H9 (cell line): ENCODE data around the gene OR10T2. TPM values are rescaled to one million over a fixed set of nuclear protein-coding genes. Genes with fewer than 3 reads are reported as not detected.

ENCODE experiments used
- DNase-seq: peaks from one replicate; pipeline ENCODE4 v3.0.0-alpha.2; 2017
- H2AFZ ChIP-seq: one replicate; pipeline ENCODE4 v1.6.1; 2013; ENCODE audit warnings: mild to moderate bottlenecking, low read length, control low read depth, moderate library complexity
- H2AK5ac ChIP-seq: 2 replicates; pipeline ENCODE4 v1.6.1; 2013; ENCODE audit warnings: low read length, control low read depth, mixed read lengths; ENCODE audit not compliant: insufficient read length
- H2BK120ac ChIP-seq: one replicate; pipeline ENCODE4 v1.6.1; 2013; ENCODE audit warnings: low read depth, mild to moderate bottlenecking, low read length, control low read depth, inconsistent platforms; ENCODE audit not compliant: poor library complexity, severe bottlenecking
- H2BK12ac ChIP-seq: 2 replicates; pipeline ENCODE4 v1.6.1; 2013; ENCODE audit warnings: low read length, control low read depth, mixed read lengths, low read depth; ENCODE audit not compliant: insufficient read length
- H2BK15ac ChIP-seq: 2 replicates; pipeline ENCODE4 v1.6.1; 2013; ENCODE audit warnings: low read depth, low read length, control low read depth
- H2BK20ac ChIP-seq: one replicate; pipeline ENCODE4 v1.6.1; 2013; ENCODE audit warnings: low read depth, mild to moderate bottlenecking, low read length, control low read depth, inconsistent platforms; ENCODE audit not compliant: poor library complexity, severe bottlenecking
- H2BK5ac ChIP-seq: 2 replicates; pipeline ENCODE4 v1.6.1; 2013; ENCODE audit warnings: low read length, control low read depth, mixed read lengths; ENCODE audit not compliant: insufficient read length
- H3K14ac ChIP-seq: 2 replicates; pipeline ENCODE4 v1.6.1; 2013; ENCODE audit warnings: low read length, control low read depth; ENCODE audit not compliant: insufficient read depth
- H3K18ac ChIP-seq: 2 replicates; pipeline ENCODE4 v1.6.1; 2013; ENCODE audit warnings: low read depth, mild to moderate bottlenecking, mixed read lengths, low read length, control low read depth; ENCODE audit not compliant: insufficient read length
- H3K23ac ChIP-seq: 2 replicates; pipeline ENCODE4 v1.6.1; 2013; ENCODE audit warnings: low read length, control low read depth, mixed read lengths, low read depth; ENCODE audit not compliant: insufficient read length
- H3K23me2 ChIP-seq: 2 replicates; pipeline ENCODE4 v1.6.1; 2013; ENCODE audit warnings: low read depth, mild to moderate bottlenecking, mixed read lengths, low read length, control low read depth; ENCODE audit not compliant: insufficient read length, poor library complexity, severe bottlenecking
- H3K27ac ChIP-seq: 2 replicates; pipeline ENCODE4 v1.5.1; 2013; ENCODE audit warnings: low read length, control low read depth, mixed read lengths, low read depth; ENCODE audit not compliant: insufficient read length
- H3K27me3 ChIP-seq: 2 replicates; pipeline ENCODE4 v1.6.1; 2013; ENCODE audit warnings: low read length, control low read depth, inconsistent platforms; ENCODE audit not compliant: insufficient read depth
- H3K4ac ChIP-seq: 2 replicates; pipeline ENCODE4 v1.6.1; 2013; ENCODE audit warnings: low read depth, mild to moderate bottlenecking, control low read depth, inconsistent platforms, low read length, moderate library complexity
- H3K4me1 ChIP-seq: 2 replicates; pipeline ENCODE4 v1.6.1; 2013; ENCODE audit warnings: low read length, control low read depth, inconsistent platforms; ENCODE audit not compliant: insufficient read depth
- H3K4me2 ChIP-seq: 2 replicates; pipeline ENCODE4 v1.6.1; 2013; ENCODE audit warnings: low read length, control low read depth, mixed read lengths; ENCODE audit not compliant: insufficient read length, insufficient read depth
- H3K56ac ChIP-seq: 2 replicates; pipeline ENCODE4 v1.6.1; 2013; ENCODE audit warnings: low read depth, mild to moderate bottlenecking, mixed read lengths, low read length, control low read depth; ENCODE audit not compliant: insufficient read length
- H3K79me1 ChIP-seq: 2 replicates; pipeline ENCODE4 v1.6.1; 2013; ENCODE audit warnings: low read depth, mild to moderate bottlenecking, moderate library complexity, low read length, control low read depth, inconsistent platforms; ENCODE audit not compliant: insufficient read depth, poor library complexity, severe bottlenecking
- H3K79me2 ChIP-seq: 2 replicates; pipeline ENCODE4 v1.6.1; 2013; ENCODE audit warnings: low read length, control low read depth, inconsistent platforms; ENCODE audit not compliant: insufficient read depth
- H3K9ac ChIP-seq: 2 replicates; pipeline ENCODE4 v1.6.1; 2013; ENCODE audit warnings: low read length, control low read depth, mixed read lengths; ENCODE audit not compliant: insufficient read length; ENCODE audit errors: extremely low read depth
- H3K9me3 ChIP-seq: one replicate; pipeline ENCODE4 v1.6.1; 2013; ENCODE audit warnings: low read depth, low read length, inconsistent platforms; ENCODE audit not compliant: control insufficient read depth
- H3T11ph ChIP-seq: one replicate; pipeline ENCODE4 v1.6.1; 2013; ENCODE audit warnings: mild to moderate bottlenecking, low read length, control low read depth, inconsistent platforms
- H4K20me1 ChIP-seq: one replicate; pipeline ENCODE4 v1.6.1; 2013; ENCODE audit not compliant: control insufficient read depth, insufficient read length, insufficient read depth
- H4K5ac ChIP-seq: 2 replicates; pipeline ENCODE4 v1.6.1; 2013; ENCODE audit warnings: low read depth, mild to moderate bottlenecking, mixed read lengths, low read length, control low read depth; ENCODE audit not compliant: insufficient read length
- H4K8ac ChIP-seq: replicated peaks from 2 replicates; pipeline ENCODE4 v1.6.1; 2013; ENCODE audit warnings: low read length, control low read depth, mixed read lengths, low read depth; ENCODE audit not compliant: insufficient read length
- H4K91ac ChIP-seq: 2 replicates; pipeline ENCODE4 v1.6.1; 2013; ENCODE audit warnings: low read depth, mild to moderate bottlenecking, moderate library complexity, mixed read lengths, low read length, control low read depth; ENCODE audit not compliant: insufficient read length
- H3K27ac Mint-ChIP-seq, 3 experiments: 2 replicates in 2 of 3; 3 replicates in 1 of 3; pipeline ENCODE4 v1.8.0; 2020 to 2021; ENCODE audit warnings: mixed read lengths in 3 of 3, mild to moderate bottlenecking in 1 of 3, moderate library complexity in 1 of 3
- H3K27me3 Mint-ChIP-seq: 2 replicates; pipeline ENCODE4 v1.8.0; 2021; ENCODE audit warnings: low read depth, mild to moderate bottlenecking, moderate library complexity, mixed read lengths
- H3K36me3 Mint-ChIP-seq, 3 experiments: 2 replicates in 2 of 3; 3 replicates in 1 of 3; pipeline ENCODE4 v1.8.0; 2020 to 2021; ENCODE audit warnings: low read depth in 3 of 3, mixed read lengths in 3 of 3; ENCODE audit not compliant: insufficient read depth in 1 of 3
- H3K4me1 Mint-ChIP-seq, 2 experiments: 2 replicates each; pipeline ENCODE4 v1.8.0; 2020; ENCODE audit warnings: mixed read lengths in 2 of 2
- H3K4me3 Mint-ChIP-seq, 2 experiments: 2 replicates in 1 of 2; 3 replicates in 1 of 2; pipeline ENCODE4 v1.8.0; 2020 to 2021; ENCODE audit warnings: mild to moderate bottlenecking in 2 of 2, mixed read lengths in 2 of 2, moderate library complexity in 1 of 2
- H3K9me3 Mint-ChIP-seq, 2 experiments: 2 replicates in 1 of 2; 3 replicates in 1 of 2; pipeline ENCODE4 v1.8.0; 2020; ENCODE audit warnings: mild to moderate bottlenecking in 2 of 2, mixed read lengths in 2 of 2, moderate library complexity in 1 of 2
- CTCF ChIP-seq: fragments of 200-600 bp; sonication (generic); conservative IDR thresholded peaks from 3 replicates; pipeline ENCODE4 v1.8.0; 2021; ENCODE audit warnings: antibody characterized with exemption, mild to moderate bottlenecking
- whole genome bisulfite sequencing: extraction: QIAGEN DNeasy Blood & Tissue Kit; methylation state at CpG from one replicate; pipeline ENCODE4 v1.1.7; 2013; ENCODE audit warnings: missing lambda C conversion rate, low lambda C conversion rate, mixed read lengths; ENCODE audit not compliant: insufficient read length; ENCODE audit errors: extremely low coverage; 5-methylcytosine and 5-hydroxymethylcytosine counted together
- total RNA-seq: library from RNA; stranded (reverse); gene quantifications from 2 replicates; pipeline ENCODE4 v1.2.1, GENCODE V29; 2021

OR10T2 gene
- total RNA-seq, 1 experiment from 2014 or later = not detected

DNA sequence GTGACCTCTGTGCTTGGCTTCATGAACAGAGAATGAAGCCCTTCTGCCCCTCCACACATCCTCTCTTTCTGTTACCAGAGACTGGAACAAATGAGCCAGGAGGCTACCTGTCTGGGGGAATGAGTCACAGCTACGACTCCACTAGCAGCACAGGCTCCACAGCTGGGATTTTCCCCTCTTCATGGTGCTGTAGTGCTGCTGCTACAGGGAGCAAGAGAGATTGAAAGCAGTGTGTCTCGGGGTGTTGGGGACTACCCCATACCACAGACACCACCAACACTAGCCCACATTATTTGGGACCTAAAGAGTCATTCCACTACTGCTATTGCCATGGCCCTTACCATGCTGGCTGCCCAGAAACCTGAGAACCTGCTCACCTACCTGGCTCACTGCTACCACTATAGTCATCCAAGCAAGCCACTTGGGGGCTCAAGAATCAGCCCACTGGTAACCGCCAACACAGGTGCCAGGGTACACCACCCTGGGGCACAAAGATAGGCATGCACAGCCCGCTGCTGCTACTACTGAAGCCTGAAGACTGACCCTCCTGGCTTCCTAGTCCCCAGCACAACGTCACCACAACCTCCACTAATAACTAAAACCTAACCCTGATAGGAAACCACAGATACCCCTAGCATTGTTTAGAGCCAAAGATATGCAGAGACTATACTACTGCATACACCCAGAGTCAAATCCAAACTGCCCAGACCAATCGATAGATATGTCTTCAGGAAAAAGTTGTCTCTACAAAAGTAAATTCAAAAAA lies 27.9 kb downstream of the OR10T2 start:
- H3T11ph ChIP-seq = no peak overlapping the region
- no peak overlapping the region for H2AK5ac ChIP-seq
- H3K4me1 Mint-ChIP-seq = no peaks in the 10 kb centered on the region
- no peak overlapping the region for H4K5ac ChIP-seq
- H3K27ac ChIP-seq = no peak overlapping the region
- H3K56ac ChIP-seq = no peak overlapping the region
- H3K9ac ChIP-seq = no peak overlapping the region
- no peak overlapping the region for H2AFZ ChIP-seq
- no peak overlapping the region for H2BK120ac ChIP-seq
- no peaks in the 10 kb centered on the region for H3K9me3 ChIP-seq
- no peak overlapping the region for H3K4me3 Mint-ChIP-seq
- no peaks in the 10 kb centered on the region for H3K23me2 ChIP-seq
- H3K79me1 ChIP-seq = no peaks in the 10 kb centered on the region
- H3K14ac ChIP-seq = no peak overlapping the region
- TF ChIP-seq CTCF = no peak
- H3K4me2 ChIP-seq = no peak overlapping the region
- H3K23ac ChIP-seq = no peak overlapping the region
- no CpG with 5 or more reads among the region's 6 CpGs for WGBS
- H2BK15ac ChIP-seq = no peak overlapping the region
- H3K18ac ChIP-seq = no peak overlapping the region
- no peak overlapping the region for H2BK5ac ChIP-seq
- H3K4me1 ChIP-seq = no peaks in the 10 kb centered on the region
- no peaks in the 10 kb centered on the region for H3K36me3 Mint-ChIP-seq
- no peaks in the 10 kb centered on the region for H4K20me1 ChIP-seq
- no peak for DNase-seq
- H4K91ac ChIP-seq = no peak overlapping the region
- no peak overlapping the region for H4K8ac ChIP-seq
- H3K27me3 Mint-ChIP-seq = no peaks in the 10 kb centered on the region
- H3K79me2 ChIP-seq = no peaks in the 10 kb centered on the region
- H2BK12ac ChIP-seq = no peak overlapping the region
- H3K9me3 Mint-ChIP-seq = peaks cover 3 to 9% of the 10 kb centered on the region in 2 experiments; a peak in 2 of 5 replicates
- no peaks in the 10 kb centered on the region for H3K27me3 ChIP-seq
- no peak overlapping the region for H3K4ac ChIP-seq
- H2BK20ac ChIP-seq = no peak overlapping the region
- no peak overlapping the region; a peak in 1 of 7 replicates for H3K27ac Mint-ChIP-seq
